PC-3 (cell line): ENCODE results near the gene MYH15.

Source experiments
- EZH2 ChIP-seq: fragments of 300-600 bp; sonication (generic); IDR thresholded peaks from one replicate; pipeline ENCODE4 v1.6.1; 2017; ENCODE audit warnings: antibody characterized with exemption, mild to moderate bottlenecking, low read length; ENCODE audit not compliant: unreplicated experiment
- EZH2phosphoT487 ChIP-seq: fragments of 300-600 bp; sonication (generic); IDR thresholded peaks from 2 replicates; pipeline ENCODE4 v1.6.1; 2018; ENCODE audit warnings: mild to moderate bottlenecking, antibody characterized with exemption, low read length, borderline replicate concordance
- TF ChIP-seq, protein P1 (sequence below): fragments of 300-600 bp; sonication (generic); conservative IDR thresholded peaks from 2 replicates; pipeline ENCODE4 v1.5.1; 2017; ENCODE audit warnings: antibody characterized with exemption, low read depth, mild to moderate bottlenecking, low read length

DNA sequence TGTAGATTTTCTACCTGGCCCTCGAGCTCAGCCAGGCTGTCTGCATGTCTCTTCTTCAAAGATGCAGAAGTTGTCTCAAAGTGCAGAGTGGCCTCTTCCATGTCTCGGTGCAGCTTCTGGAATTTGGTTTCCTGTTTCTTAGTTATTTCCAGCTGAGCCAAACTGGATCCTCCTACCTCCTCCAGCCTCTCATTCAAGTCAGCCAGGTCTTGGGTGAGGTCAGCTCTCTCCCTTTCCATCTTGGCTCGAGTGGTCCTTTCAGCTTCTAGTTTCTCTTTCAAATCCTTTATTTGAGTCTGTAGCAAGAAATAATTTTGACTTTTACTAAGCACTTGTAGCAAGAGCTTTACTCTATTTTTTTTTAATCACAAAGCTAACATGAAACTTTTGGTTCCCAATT is 81.8 kb downstream of the MYH15 start:
- TF ChIP-seq, protein P1, sequence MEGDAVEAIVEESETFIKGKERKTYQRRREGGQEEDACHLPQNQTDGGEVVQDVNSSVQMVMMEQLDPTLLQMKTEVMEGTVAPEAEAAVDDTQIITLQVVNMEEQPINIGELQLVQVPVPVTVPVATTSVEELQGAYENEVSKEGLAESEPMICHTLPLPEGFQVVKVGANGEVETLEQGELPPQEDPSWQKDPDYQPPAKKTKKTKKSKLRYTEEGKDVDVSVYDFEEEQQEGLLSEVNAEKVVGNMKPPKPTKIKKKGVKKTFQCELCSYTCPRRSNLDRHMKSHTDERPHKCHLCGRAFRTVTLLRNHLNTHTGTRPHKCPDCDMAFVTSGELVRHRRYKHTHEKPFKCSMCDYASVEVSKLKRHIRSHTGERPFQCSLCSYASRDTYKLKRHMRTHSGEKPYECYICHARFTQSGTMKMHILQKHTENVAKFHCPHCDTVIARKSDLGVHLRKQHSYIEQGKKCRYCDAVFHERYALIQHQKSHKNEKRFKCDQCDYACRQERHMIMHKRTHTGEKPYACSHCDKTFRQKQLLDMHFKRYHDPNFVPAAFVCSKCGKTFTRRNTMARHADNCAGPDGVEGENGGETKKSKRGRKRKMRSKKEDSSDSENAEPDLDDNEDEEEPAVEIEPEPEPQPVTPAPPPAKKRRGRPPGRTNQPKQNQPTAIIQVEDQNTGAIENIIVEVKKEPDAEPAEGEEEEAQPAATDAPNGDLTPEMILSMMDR, result no peak
- TF ChIP-seq EZH2 (no peak), EZH2phosphoT487 (no peak)
